AG10803 (cell line): ENCODE data around the gene NT5DC4.

ENCODE experiments used
- DNase-seq: peaks from one replicate; pipeline ENCODE4 v3.0.0; 2010; ENCODE audit warnings: low read depth
- H3K4me3 ChIP-seq: 2 replicates; pipeline ENCODE4 v1.5.1; 2011; ENCODE audit warnings: mild to moderate bottlenecking, low read length, control low read depth
- CTCF ChIP-seq: conservative IDR thresholded peaks from 2 replicates; pipeline ENCODE4 v1.5.1; 2011; ENCODE audit warnings: mild to moderate bottlenecking, low read length, control low read depth, inconsistent platforms

The NT5DC4 gene

GRCh38 chr2:112690853-112691401, 29.9 kb upstream of the NT5DC4 start:
- peak; percentile 53 for TF ChIP-seq CTCF
- peak; percentile 48 for DNase-seq
- H3K4me3 ChIP-seq: no peak overlapping the region

GRCh38 chr2:112691881-112692281, 28.9 kb upstream of the NT5DC4 start:
- no peak for DNase-seq
- no peak overlapping the region for H3K4me3 ChIP-seq
- TF ChIP-seq CTCF: no peak

- DNase-seq: peak; percentile 91
- H3K4me3 ChIP-seq: no peak overlapping the region
- no peak for TF ChIP-seq CTCF
Measured at GRCh38 chr2:112692495-112692911, 28.3 kb upstream of the NT5DC4 start.

- no peak for TF ChIP-seq CTCF
- no peak overlapping the region for H3K4me3 ChIP-seq
- no peak for DNase-seq
Measured at GRCh38 chr2:112692918-112693317, 27.9 kb upstream of the NT5DC4 start.

GRCh38 chr2:112693596-112693995, 27.2 kb upstream of the NT5DC4 start:
- no peak overlapping the region for H3K4me3 ChIP-seq
- TF ChIP-seq CTCF: no peak
- no peak for DNase-seq

- H3K4me3 ChIP-seq: no peak overlapping the region
- DNase-seq: no peak
- TF ChIP-seq CTCF: no peak
Measured at GRCh38 chr2:112694182-112694581, 26.6 kb upstream of the NT5DC4 start.

GRCh38 chr2:112698834-112699515, 21.8 kb upstream of the NT5DC4 start:
- no peak overlapping the region for H3K4me3 ChIP-seq
- TF ChIP-seq CTCF: no peak
- DNase-seq: no peak
